Body of pancreas (tissue), 4 donors: ENCODE data around the gene LGI2.

ENCODE experiments used
- POLR2A ChIP-seq, 3 donors: fragments of 450-650 bp; IDR thresholded peaks; one replicate each; pipeline ENCODE4 v1.6.1; 2016; ENCODE audit warnings: antibody characterized with exemption in 3 of 3, mild to moderate bottlenecking in 2 of 3
- TF ChIP-seq, protein P1 (sequence below), 7 experiments: fragments of 450-650 bp in 4 of 7; fragments of 200-600 bp in 3 of 7; sonication (generic) in 3 of 7; IDR thresholded peaks; one replicate each; pipeline ENCODE4 v1.5.1; 2016 to 2019; ENCODE audit warnings: antibody characterized with exemption in 7 of 7

DNA sequence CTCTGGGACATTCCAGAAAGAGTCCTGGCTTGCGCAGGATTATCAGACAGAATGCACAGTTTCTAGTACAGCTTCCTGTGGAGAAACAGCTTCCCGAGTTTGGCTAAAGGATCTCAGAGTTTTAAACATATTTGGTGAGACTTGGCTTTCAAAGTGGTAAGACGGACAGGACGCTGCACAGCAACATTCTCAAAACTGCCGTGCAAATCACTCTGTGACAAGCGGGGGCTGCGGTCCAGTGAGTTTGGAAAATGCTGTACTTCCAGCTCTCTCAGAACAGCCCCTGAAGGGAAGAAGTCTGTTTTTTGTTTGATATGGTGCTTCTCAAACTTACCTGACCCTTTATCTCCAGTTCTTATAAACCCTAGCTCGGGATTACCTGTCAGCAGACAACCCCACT lies 18.1 kb downstream of the LGI2 start:
- TF ChIP-seq, protein P1, sequence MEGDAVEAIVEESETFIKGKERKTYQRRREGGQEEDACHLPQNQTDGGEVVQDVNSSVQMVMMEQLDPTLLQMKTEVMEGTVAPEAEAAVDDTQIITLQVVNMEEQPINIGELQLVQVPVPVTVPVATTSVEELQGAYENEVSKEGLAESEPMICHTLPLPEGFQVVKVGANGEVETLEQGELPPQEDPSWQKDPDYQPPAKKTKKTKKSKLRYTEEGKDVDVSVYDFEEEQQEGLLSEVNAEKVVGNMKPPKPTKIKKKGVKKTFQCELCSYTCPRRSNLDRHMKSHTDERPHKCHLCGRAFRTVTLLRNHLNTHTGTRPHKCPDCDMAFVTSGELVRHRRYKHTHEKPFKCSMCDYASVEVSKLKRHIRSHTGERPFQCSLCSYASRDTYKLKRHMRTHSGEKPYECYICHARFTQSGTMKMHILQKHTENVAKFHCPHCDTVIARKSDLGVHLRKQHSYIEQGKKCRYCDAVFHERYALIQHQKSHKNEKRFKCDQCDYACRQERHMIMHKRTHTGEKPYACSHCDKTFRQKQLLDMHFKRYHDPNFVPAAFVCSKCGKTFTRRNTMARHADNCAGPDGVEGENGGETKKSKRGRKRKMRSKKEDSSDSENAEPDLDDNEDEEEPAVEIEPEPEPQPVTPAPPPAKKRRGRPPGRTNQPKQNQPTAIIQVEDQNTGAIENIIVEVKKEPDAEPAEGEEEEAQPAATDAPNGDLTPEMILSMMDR (IDR thresholded peaks at IDR 0.05) = no peak
- no peak for TF ChIP-seq POLR2A (IDR thresholded peaks at IDR 0.05)
